ENCODE measurements around the gene RGS11.

- TF ChIP-seq CTCF (IDR thresholded peaks at IDR 0.05), result no peak
- no peak for TF ChIP-seq POLR2A (IDR thresholded peaks at IDR 0.05; ENCODE audit: low read depth)
Measured at GRCh38 chr16:245105-245504, 30.6 kb downstream of the RGS11 start.
